ENCODE data around the gene RITA1. TPM values are rescaled to one million over a fixed set of nuclear protein-coding genes. Genes with fewer than 3 reads are reported as not detected.

RITA1 gene
- total and polyA plus RNA-seq, 10 of the 15 experiments (the other 5 are each of a cell fraction or from before 2014, with no cell fraction given): 2.3 to 39.9 (median 24.8) TPM

- Histone ChIP-seq H3K27me3 (replicated peaks in 1 of 2; ENCODE audit: control insufficient read depth in 2 of 2, insufficient read depth in 2 of 2, low read length in 1 of 2) (no peaks in the 10 kb centered on the region), H2AFZ (ENCODE audit: control insufficient read depth, low read depth, low read length) (no peak overlapping the region), H3K9ac (ENCODE audit: control insufficient read depth, insufficient read depth, low read length) (no peak overlapping the region), H3K4me2 (ENCODE audit: control insufficient read depth, insufficient read depth) (no peak overlapping the region), H3K4me1 (ENCODE audit: control insufficient read depth, insufficient read depth, low read length) (peaks cover 30% of the 10 kb centered on the region), H3K9me3 (replicated peaks; ENCODE audit: control insufficient read depth, insufficient read depth, low read length) (no peaks in the 10 kb centered on the region), H3K27ac (ENCODE audit: control insufficient read depth, insufficient read depth) (no peak overlapping the region), H4K20me1 (ENCODE audit: control insufficient read depth, insufficient read depth) (no peaks in the 10 kb centered on the region), H3K36me3 (ENCODE audit: control insufficient read depth in 2 of 2, insufficient read depth in 2 of 2, low read length in 1 of 2) (peaks cover 5 to 29% of the 10 kb centered on the region in 2 experiments), H3K4me3 (no peak overlapping the region), H3K79me2 (ENCODE audit: control insufficient read depth, insufficient read depth, low read length) (peaks cover 6% of the 10 kb centered on the region)
- TF ChIP-seq CEBPB (IDR thresholded peaks at IDR 0.05; ENCODE audit: borderline replicate concordance in 1 of 2, low read depth in 2 of 2, low read length in 2 of 2) (no peak), SIN3A (IDR thresholded peaks at IDR 0.05; ENCODE audit: low read depth, low read length) (no peak), JUND (IDR thresholded peaks at IDR 0.05; ENCODE audit: low read depth, low read length) (no peak), BCLAF1 (IDR thresholded peaks at IDR 0.05) (no peak), ZNF207 (IDR thresholded peaks at IDR 0.05; ENCODE audit: borderline replicate concordance) (no peak), TAF1 (IDR thresholded peaks at IDR 0.05; ENCODE audit: borderline replicate concordance, low read depth, low read length) (no peak), ZZZ3 (IDR thresholded peaks at IDR 0.05; ENCODE audit: control insufficient read depth, insufficient read length, low read depth) (no peak), GATAD2B (conservative IDR thresholded peaks at IDR 0.05; ENCODE audit: low read depth) (no peak)
- POLR2A ChIA-PET: interaction anchor here (0.6 to 7.6 kb wide), 4 partner anchors 14 to 157 kb away, joined by 3 to 74 read pairs (median 4); partner anchors contain the start of gene TPCN1
- WGBS (ENCODE audit: insufficient coverage, insufficient replicate concordance, low lambda C conversion rate, missing lambda C conversion rate): 98% methylated on average over 6 of the region's 6 CpGs
- in situ Hi-C loops (cut with MboI) (no loop called here), intact Hi-C loops (cut with micrococcal nuclease; ENCODE audit: unreplicated experiment) (no loop called here)
- CTCF ChIA-PET: interaction anchor here (1.0 to 2.2 kb wide), 3 partner anchors 36 to 190 kb away, joined by 3 to 7 read pairs (median 6); partner anchors contain the start of gene SDSL
- no peak for ATAC-seq
- no peak for DNase-seq (ENCODE audit: low read depth, low spot score)
- FAIRE-seq: no peak
- SMC1A ChIA-PET (ENCODE audit: uncharacterized antibody, unreplicated experiment): interaction anchor here (1.1 to 6.7 kb wide), 2 partner anchors 13 to 32 kb away, joined by 3 to 32 read pairs; no protein-coding TSS in a partner anchor
- BruUV-seq (replicated peaks): TSS peak; percentile 31
- RAD21 ChIA-PET (ENCODE audit: unreplicated experiment): interaction anchor here (1.1 to 6.6 kb wide), 3 partner anchors 14 to 28 kb away, joined by 3 to 47 read pairs (median 4); partner anchors contain the start of gene TPCN1
Measured at GRCh38 chr12:113235976-113236375, 50.5 kb downstream of the RITA1 start.
